Measurements from ENCODE around the gene UBR3. TPM values are rescaled to one million over a fixed set of nuclear protein-coding genes. Genes with fewer than 3 reads are reported as not detected.

Gene UBR3
- total RNA-seq, 1 experiment from 2014 or later = 21.9 TPM

DNA sequence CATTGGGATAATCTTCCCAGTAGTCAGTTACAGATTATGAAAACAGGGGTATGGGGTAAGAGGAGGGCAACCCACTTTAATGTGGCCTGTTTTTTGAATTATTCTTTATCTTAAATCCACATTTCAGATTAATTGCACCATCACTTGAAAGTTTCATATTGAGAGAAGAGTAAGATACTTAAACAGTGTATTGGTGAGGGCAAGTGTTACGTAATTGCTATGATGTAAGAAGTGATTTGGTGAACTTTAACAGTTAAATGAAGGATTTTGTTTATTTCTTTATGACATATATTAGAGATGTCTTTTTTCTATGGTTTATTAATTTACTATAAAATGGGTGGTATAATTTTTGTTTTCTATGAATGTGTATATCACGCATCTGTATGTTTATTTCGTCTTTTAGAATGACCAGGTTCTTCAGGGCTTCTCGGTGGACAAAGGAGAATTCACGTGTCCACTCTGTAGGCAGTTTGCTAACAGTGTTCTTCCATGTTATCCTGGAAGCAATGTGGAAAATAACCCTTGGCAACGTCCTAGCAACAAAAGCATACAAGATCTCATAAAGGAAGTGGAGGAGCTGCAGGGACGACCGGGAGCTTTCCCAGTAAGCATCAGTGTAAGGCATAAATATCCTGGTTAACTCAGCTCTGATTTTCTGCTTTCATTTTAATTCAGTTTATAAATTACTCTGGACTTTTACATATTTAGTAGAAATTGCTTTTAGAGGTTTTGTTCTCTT is 179.5 kb downstream of the UBR3 start:
- no peaks in the 10 kb centered on the region for H3K9me3 ChIP-seq (ENCODE audit: control insufficient read depth, low read depth, low read length)
- H3K4me2 ChIP-seq (ENCODE audit: insufficient read depth, insufficient read length, low read length) = no peak overlapping the region
- no peaks in the 10 kb centered on the region for H3K27me3 ChIP-seq (ENCODE audit: insufficient read depth, low read length)
- no peak overlapping the region for H3K14ac ChIP-seq (ENCODE audit: insufficient read depth, low read length)
- no peaks in the 10 kb centered on the region for H4K20me1 ChIP-seq (ENCODE audit: control insufficient read depth, insufficient read depth, insufficient read length)
- H3K79me1 ChIP-seq (ENCODE audit: insufficient read depth, low read depth, low read length, poor library complexity, severe bottlenecking) = no peaks in the 10 kb centered on the region
- no peak overlapping the region for H4K5ac ChIP-seq (ENCODE audit: insufficient read length, low read depth, low read length)
- no peak overlapping the region for H2BK120ac ChIP-seq (ENCODE audit: low read depth, low read length, poor library complexity, severe bottlenecking)
- Mint-ChIP-seq H3K27me3 (ENCODE audit: low read depth) (no peaks in the 10 kb centered on the region), H3K9me3 (no peaks in the 10 kb centered on the region), H3K4me3 (no peak overlapping the region), H3K27ac (peak overlapping the region in 1 of 3 experiments; percentile 24; a peak in 1 of 7 replicates), H3K4me1 (peaks cover 18 to 19% of the 10 kb centered on the region in 2 experiments), H3K36me3 (ENCODE audit: insufficient read depth in 1 of 3, low read depth in 3 of 3) (peaks cover 9 to 29% (median 12%) of the 10 kb centered on the region in 3 experiments; a peak in 6 of 7 replicates)
- no peak overlapping the region for H2BK5ac ChIP-seq (ENCODE audit: insufficient read length, low read length)
- WGBS (ENCODE audit: extremely low coverage, insufficient read length, low lambda C conversion rate) = no CpG with 5 or more reads among the region's 8 CpGs
- H4K91ac ChIP-seq (ENCODE audit: insufficient read length, low read depth, low read length) = no peak overlapping the region
- no peak overlapping the region for H2AK5ac ChIP-seq (ENCODE audit: insufficient read length, low read length)
- no peak for TF ChIP-seq CTCF (conservative IDR thresholded peaks at IDR 0.05)
- H2BK12ac ChIP-seq (ENCODE audit: insufficient read length, low read depth, low read length) = no peak overlapping the region
- H3K9ac ChIP-seq (ENCODE audit: extremely low read depth, insufficient read length, low read length) = no peak overlapping the region
- no peak for DNase-seq
- no peaks in the 10 kb centered on the region for H3K23me2 ChIP-seq (ENCODE audit: insufficient read length, low read depth, low read length, poor library complexity, severe bottlenecking)
- H2BK20ac ChIP-seq (ENCODE audit: low read depth, low read length, poor library complexity, severe bottlenecking) = no peak overlapping the region
- no peak overlapping the region for H3K23ac ChIP-seq (ENCODE audit: insufficient read length, low read depth, low read length)
- no peak overlapping the region for H3T11ph ChIP-seq (ENCODE audit: low read length)
- H2AFZ ChIP-seq (ENCODE audit: low read length) = no peak overlapping the region
- H2BK15ac ChIP-seq (ENCODE audit: low read depth, low read length) = no peak overlapping the region
- H4K8ac ChIP-seq (replicated peaks; ENCODE audit: insufficient read length, low read depth, low read length) = no peak overlapping the region
- no peak overlapping the region for H3K18ac ChIP-seq (ENCODE audit: insufficient read length, low read depth, low read length)
- H3K79me2 ChIP-seq (ENCODE audit: insufficient read depth, low read length) = no peaks in the 10 kb centered on the region
- no peak overlapping the region for H3K56ac ChIP-seq (ENCODE audit: insufficient read length, low read depth, low read length)
- H3K4me1 ChIP-seq (ENCODE audit: insufficient read depth, low read length) = no peaks in the 10 kb centered on the region
- no peak overlapping the region for H3K27ac ChIP-seq (ENCODE audit: insufficient read length, low read depth, low read length)
- H3K4ac ChIP-seq (ENCODE audit: low read depth, low read length) = no peak overlapping the region

Measured in H9 (cell line).